Measurements from ENCODE around the gene RGS5.

DNA sequence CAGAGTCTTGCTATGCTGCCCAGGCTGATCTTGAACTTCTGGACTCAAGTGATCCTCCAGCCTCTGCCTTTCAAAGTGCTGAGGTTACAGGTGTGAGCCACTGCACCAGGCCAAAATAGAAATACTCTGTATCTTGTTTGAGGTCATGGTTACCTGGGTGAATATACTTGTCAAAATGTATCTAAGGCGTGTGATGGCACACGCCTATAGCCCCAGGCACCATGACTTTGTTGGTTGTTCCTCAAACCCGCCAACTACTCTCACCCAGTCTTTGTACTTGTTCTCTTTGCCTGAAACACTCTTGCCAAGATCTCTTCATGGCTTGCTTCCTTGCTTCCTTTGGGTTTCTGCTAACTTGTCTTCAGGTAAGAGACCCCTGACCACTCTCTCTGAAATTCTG is 38.0 kb upstream of the RGS5 start:
- TF ChIP-seq FOXA1 (IDR thresholded peaks at IDR 0.05), result no peak
- TF ChIP-seq, protein P1, sequence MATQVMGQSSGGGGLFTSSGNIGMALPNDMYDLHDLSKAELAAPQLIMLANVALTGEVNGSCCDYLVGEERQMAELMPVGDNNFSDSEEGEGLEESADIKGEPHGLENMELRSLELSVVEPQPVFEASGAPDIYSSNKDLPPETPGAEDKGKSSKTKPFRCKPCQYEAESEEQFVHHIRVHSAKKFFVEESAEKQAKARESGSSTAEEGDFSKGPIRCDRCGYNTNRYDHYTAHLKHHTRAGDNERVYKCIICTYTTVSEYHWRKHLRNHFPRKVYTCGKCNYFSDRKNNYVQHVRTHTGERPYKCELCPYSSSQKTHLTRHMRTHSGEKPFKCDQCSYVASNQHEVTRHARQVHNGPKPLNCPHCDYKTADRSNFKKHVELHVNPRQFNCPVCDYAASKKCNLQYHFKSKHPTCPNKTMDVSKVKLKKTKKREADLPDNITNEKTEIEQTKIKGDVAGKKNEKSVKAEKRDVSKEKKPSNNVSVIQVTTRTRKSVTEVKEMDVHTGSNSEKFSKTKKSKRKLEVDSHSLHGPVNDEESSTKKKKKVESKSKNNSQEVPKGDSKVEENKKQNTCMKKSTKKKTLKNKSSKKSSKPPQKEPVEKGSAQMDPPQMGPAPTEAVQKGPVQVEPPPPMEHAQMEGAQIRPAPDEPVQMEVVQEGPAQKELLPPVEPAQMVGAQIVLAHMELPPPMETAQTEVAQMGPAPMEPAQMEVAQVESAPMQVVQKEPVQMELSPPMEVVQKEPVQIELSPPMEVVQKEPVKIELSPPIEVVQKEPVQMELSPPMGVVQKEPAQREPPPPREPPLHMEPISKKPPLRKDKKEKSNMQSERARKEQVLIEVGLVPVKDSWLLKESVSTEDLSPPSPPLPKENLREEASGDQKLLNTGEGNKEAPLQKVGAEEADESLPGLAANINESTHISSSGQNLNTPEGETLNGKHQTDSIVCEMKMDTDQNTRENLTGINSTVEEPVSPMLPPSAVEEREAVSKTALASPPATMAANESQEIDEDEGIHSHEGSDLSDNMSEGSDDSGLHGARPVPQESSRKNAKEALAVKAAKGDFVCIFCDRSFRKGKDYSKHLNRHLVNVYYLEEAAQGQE (IDR thresholded peaks at IDR 0.05), result no peak
- TF ChIP-seq SP1 (IDR thresholded peaks at IDR 0.05), result no peak
- no peak for TF ChIP-seq CTCF (IDR thresholded peaks at IDR 0.05; ENCODE audit: low read depth, low read length, missing input control)

All from liver (tissue), 3 donors.